ENCODE results near the gene SH2B2. TPM values are rescaled to one million over a fixed set of nuclear protein-coding genes. Genes with fewer than 3 reads are reported as not detected.
A peak's percentile ranks its signal among the peaks of the same experiment; 100 is the strongest.
"Not testable (repeated sequence)": the region's sequence is repeated elsewhere in the genome, so short reads cannot be mapped to it uniquely, and the experiment has no call there.

The SH2B2 gene
- total RNA-seq, 2 donors from 2014 or later = 1.3 to 2.6 TPM

GRCh38 chr7:102321351-102322201, 34.9 kb downstream of the SH2B2 start:
- TF ChIP-seq, protein P1, sequence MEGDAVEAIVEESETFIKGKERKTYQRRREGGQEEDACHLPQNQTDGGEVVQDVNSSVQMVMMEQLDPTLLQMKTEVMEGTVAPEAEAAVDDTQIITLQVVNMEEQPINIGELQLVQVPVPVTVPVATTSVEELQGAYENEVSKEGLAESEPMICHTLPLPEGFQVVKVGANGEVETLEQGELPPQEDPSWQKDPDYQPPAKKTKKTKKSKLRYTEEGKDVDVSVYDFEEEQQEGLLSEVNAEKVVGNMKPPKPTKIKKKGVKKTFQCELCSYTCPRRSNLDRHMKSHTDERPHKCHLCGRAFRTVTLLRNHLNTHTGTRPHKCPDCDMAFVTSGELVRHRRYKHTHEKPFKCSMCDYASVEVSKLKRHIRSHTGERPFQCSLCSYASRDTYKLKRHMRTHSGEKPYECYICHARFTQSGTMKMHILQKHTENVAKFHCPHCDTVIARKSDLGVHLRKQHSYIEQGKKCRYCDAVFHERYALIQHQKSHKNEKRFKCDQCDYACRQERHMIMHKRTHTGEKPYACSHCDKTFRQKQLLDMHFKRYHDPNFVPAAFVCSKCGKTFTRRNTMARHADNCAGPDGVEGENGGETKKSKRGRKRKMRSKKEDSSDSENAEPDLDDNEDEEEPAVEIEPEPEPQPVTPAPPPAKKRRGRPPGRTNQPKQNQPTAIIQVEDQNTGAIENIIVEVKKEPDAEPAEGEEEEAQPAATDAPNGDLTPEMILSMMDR (IDR thresholded peaks at IDR 0.05) = no peak
- Histone ChIP-seq H3K27me3 (no peaks in the 10 kb centered on the region), H3K36me3 (no peaks in the 10 kb centered on the region), H3K4me1 (peaks cover 0 to 10% of the 10 kb centered on the region in 2 donors), H3K9me3 (no peaks in the 10 kb centered on the region), H3K27ac (no peak overlapping the region), H3K4me3 (peak overlapping the region in 1 of 2 donors; percentile 21)
- no peak for DNase-seq (ENCODE audit: low spot score)

GRCh38 chr7:102322202-102322715, 35.6 kb downstream of the SH2B2 start:
- H3K9me3 ChIP-seq = no peaks in the 10 kb centered on the region
- H3K27ac ChIP-seq = no peak overlapping the region
- H3K27me3 ChIP-seq = no peaks in the 10 kb centered on the region
- H3K4me1 ChIP-seq = peaks cover 0 to 10% of the 10 kb centered on the region in 2 donors
- H3K36me3 ChIP-seq = no peaks in the 10 kb centered on the region
- no peak for DNase-seq (ENCODE audit: low spot score)
- no peak overlapping the region for H3K4me3 ChIP-seq
- TF ChIP-seq, protein P1 (IDR thresholded peaks at IDR 0.05) = no peak

DNA sequence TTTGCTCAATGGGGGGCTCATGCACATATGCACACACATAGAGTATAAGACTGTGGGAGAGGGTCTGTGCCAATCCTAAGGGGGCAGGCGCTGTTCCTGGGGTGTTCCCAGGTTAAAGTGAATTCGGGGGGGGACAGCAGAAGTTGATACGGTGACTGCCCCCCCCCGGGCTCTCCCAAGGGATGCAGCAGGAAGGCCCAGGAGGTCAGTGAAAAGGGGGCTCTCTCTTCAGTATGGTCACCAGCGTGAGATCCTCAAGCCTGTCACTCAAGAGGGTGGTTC, 37.2 kb downstream of the SH2B2 start:
- Histone ChIP-seq H3K36me3 (no peaks in the 10 kb centered on the region), H3K27me3 (no peaks in the 10 kb centered on the region), H3K27ac (no peak overlapping the region), H3K4me3 (no peak overlapping the region), H3K9me3 (no peaks in the 10 kb centered on the region), H3K4me1 (peaks cover 0 to 10% of the 10 kb centered on the region in 2 donors)
- DNase-seq (ENCODE audit: low spot score) = no peak
- TF ChIP-seq, protein P1 (IDR thresholded peaks at IDR 0.05) = no peak

DNA sequence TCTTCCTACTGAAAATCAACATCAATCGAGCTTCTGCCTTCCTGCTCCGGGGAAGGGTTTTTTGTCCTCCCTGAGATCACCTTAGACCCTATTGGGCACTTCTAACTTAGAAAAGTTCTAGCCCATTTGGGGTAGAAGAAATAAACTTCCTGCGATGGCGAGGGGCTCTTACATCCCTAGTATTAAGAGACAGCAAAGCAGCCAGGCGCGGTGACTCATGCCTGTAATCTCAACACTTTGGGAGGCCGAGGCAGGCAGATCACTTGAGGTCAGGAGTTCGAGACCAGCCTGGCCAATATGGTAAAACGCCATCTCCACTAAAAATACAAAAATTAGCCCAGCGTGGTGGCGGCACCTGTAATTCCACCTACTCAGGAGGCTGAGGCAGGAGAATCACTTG, 38.4 kb downstream of the SH2B2 start:
- H3K27me3 ChIP-seq; H3K4me1 ChIP-seq; H3K27ac ChIP-seq; H3K9me3 ChIP-seq; H3K36me3 ChIP-seq; H3K4me3 ChIP-seq; DNase-seq (ENCODE audit: low spot score): not testable (repeated sequence)

DNA sequence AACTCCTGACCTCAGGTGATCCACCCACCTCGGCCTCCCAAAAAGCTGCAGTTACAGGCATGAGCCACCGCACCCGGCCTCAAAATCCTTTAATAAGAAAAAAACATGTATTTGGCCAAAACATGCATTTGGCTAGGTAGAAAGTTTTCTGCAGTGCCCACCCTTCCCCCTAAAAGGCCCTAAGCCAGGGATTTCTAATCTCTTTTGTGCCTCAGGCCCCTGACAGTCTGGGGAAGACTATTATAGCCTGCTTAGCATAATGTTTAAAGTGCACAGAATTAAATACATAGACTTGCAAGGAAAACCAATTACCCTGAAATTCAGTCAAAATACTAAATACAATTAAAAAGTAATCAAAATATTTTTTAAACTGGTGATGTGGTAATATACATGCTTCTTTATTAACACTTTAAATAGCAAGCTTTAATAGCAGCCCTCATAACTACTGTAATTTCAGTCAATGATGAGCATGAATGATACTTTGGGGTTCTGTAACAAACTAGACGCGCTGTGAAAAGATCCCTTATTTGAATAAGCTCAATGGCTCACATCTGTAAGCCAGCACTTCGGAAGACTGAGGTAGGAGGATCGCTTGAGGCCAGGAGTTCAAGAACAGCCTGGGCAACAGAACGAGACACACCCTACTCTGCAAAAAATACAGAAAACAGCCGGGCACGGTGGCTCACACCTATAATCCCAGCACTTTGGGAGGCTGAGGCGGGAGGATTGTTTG, 39.7 kb downstream of the SH2B2 start:
- TF ChIP-seq, protein P1 (IDR thresholded peaks at IDR 0.05) = no peak
- Histone ChIP-seq H3K27me3 (no peaks in the 10 kb centered on the region), H3K27ac (no peak overlapping the region), H3K36me3 (no peaks in the 10 kb centered on the region), H3K9me3 (no peaks in the 10 kb centered on the region), H3K4me1 (peaks cover 0 to 10% of the 10 kb centered on the region in 2 donors), H3K4me3 (no peak overlapping the region)
- no peak for DNase-seq (ENCODE audit: low spot score)

GRCh38 chr7:102327183-102327582, 40.5 kb downstream of the SH2B2 start:
- not testable (repeated sequence) for H3K36me3 ChIP-seq, H3K27ac ChIP-seq, H3K27me3 ChIP-seq

GRCh38 chr7:102328863-102329262, 42.2 kb downstream of the SH2B2 start:
- not testable (repeated sequence) for H3K27ac ChIP-seq; H3K4me1 ChIP-seq; DNase-seq (ENCODE audit: low spot score); H3K9me3 ChIP-seq; H3K27me3 ChIP-seq; H3K36me3 ChIP-seq; H3K4me3 ChIP-seq

More at GRCh38 chr7:102327183-102327582, 40.5 kb downstream of the SH2B2 start:
- not testable (repeated sequence) for H3K4me3 ChIP-seq; H3K9me3 ChIP-seq; DNase-seq (ENCODE audit: low spot score); H3K4me1 ChIP-seq

- not testable (repeated sequence) for H3K9me3 ChIP-seq, H3K4me3 ChIP-seq
Observed at GRCh38 chr7:102329366-102329765, 42.7 kb downstream of the SH2B2 start.

GRCh38 chr7:102330666-102331460, 44.2 kb downstream of the SH2B2 start:
- not testable (repeated sequence) for H3K4me3 ChIP-seq, H3K9me3 ChIP-seq, H3K27me3 ChIP-seq, H3K36me3 ChIP-seq, H3K27ac ChIP-seq, H3K4me1 ChIP-seq
- peak; percentile 16 for DNase-seq (ENCODE audit: low spot score)

More at GRCh38 chr7:102329366-102329765, 42.7 kb downstream of the SH2B2 start:
- not testable (repeated sequence) for DNase-seq (ENCODE audit: low spot score); H3K36me3 ChIP-seq; H3K4me1 ChIP-seq; H3K27ac ChIP-seq; H3K27me3 ChIP-seq

DNA sequence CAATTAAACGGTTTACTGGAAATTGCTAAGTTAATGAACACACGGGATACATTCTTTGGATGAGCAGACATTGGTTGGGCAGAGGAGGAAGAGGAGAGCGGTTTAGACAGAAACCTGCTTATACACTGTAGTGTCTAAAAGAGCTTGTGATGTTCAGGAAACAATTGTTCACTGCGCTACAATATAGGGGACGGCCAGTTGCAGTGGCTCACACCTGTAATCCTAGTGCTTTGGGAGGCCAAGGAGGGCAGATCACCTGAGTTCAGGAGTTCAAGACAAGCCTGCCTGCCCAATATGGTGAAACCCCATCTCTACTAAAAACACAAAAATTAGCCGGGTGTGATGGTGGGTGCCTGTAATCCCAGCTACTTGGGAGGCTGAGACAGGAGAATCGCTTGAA, 48.9 kb downstream of the SH2B2 start:
- H3K36me3 ChIP-seq, H3K9me3 ChIP-seq, H3K27me3 ChIP-seq, H3K4me1 ChIP-seq, H3K4me3 ChIP-seq, H3K27ac ChIP-seq: not testable (repeated sequence)
- DNase-seq (ENCODE audit: low spot score) = peak; percentile 5

All from right atrium auricular region (tissue), 2 donors.